Sigmoid colon (tissue), 4 donors: ENCODE data around the gene SRC.

Source experiments
- CTCF ChIP-seq, 4 experiments: fragments of 450-650 bp in 3 of 4; fragments of 200-600 bp in 1 of 4; IDR thresholded peaks; one replicate each; pipeline ENCODE4 v1.5.1; 2016 to 2019; ENCODE audit warnings: antibody characterized with exemption in 4 of 4, mild to moderate bottlenecking in 3 of 4, moderate library complexity in 2 of 4
- EP300 ChIP-seq, 4 donors: sonication (generic); formaldehyde crosslinking; IDR thresholded peaks; one replicate each; pipeline ENCODE4 v1.6.1; 2017; ENCODE audit warnings: antibody characterized with exemption in 4 of 4
- POLR2A ChIP-seq, 2 donors: fragments of 450-650 bp; IDR thresholded peaks; one replicate each; pipeline ENCODE4 v1.6.1; 2016; ENCODE audit warnings: antibody characterized with exemption in 2 of 2, mild to moderate bottlenecking in 2 of 2, moderate library complexity in 2 of 2
- POLR2AphosphoS5 ChIP-seq, 4 donors: sonication (generic); formaldehyde crosslinking; IDR thresholded peaks; one replicate each; pipeline ENCODE4 v1.6.1; 2017; ENCODE audit warnings: antibody characterized with exemption in 4 of 4

GRCh38 chr20:37447688-37448087 is 101.7 kb downstream of the SRC start:
- no peak for TF ChIP-seq POLR2AphosphoS5 (IDR thresholded peaks at IDR 0.05)
- no peak for TF ChIP-seq CTCF (IDR thresholded peaks at IDR 0.05)
- no peak for TF ChIP-seq POLR2A (IDR thresholded peaks at IDR 0.05)
- TF ChIP-seq EP300 (IDR thresholded peaks at IDR 0.05) = no peak
